T1000 (cell line): ENCODE measurements around the gene SPTB.

Source experiments
- DNase-seq: peaks from one replicate; lab custom pipeline; 2025; ENCODE audit warnings: mixed read lengths; lab: John Stamatoyannopoulos, UW

Gene SPTB

GRCh38 chr14:64850369-64851137 lies 29.2 kb downstream of the SPTB start:
- no peak for DNase-seq

GRCh38 chr14:64849940-64850339 lies 29.8 kb downstream of the SPTB start:
- no peak for DNase-seq

- DNase-seq: no peak
Observed at GRCh38 chr14:64848239-64848638, 31.5 kb downstream of the SPTB start.

GRCh38 chr14:64846319-64846718 lies 33.4 kb downstream of the SPTB start:
- no peak for DNase-seq

GRCh38 chr14:64845878-64846277 lies 33.8 kb downstream of the SPTB start:
- no peak for DNase-seq

GRCh38 chr14:64844969-64845536 lies 34.7 kb downstream of the SPTB start:
- no peak for DNase-seq

- DNase-seq: no peak
Observed at GRCh38 chr14:64844272-64844671, 35.4 kb downstream of the SPTB start.

- no peak for DNase-seq
Observed at GRCh38 chr14:64843548-64843947, 36.2 kb downstream of the SPTB start.

- DNase-seq: no peak
Observed at GRCh38 chr14:64841772-64842750, 37.6 kb downstream of the SPTB start.

- no peak for DNase-seq
Observed at GRCh38 chr14:64841121-64841651, 38.5 kb downstream of the SPTB start.

- no peak for DNase-seq
Observed at GRCh38 chr14:64838656-64839055, 41.1 kb downstream of the SPTB start.

- DNase-seq: no peak
Observed at GRCh38 chr14:64835431-64835830, 44.3 kb downstream of the SPTB start.

- DNase-seq: no peak
Observed at GRCh38 chr14:64834965-64835364, 44.7 kb downstream of the SPTB start.

GRCh38 chr14:64831419-64831818 lies 48.3 kb downstream of the SPTB start:
- no peak for DNase-seq

GRCh38 chr14:64830961-64831360 lies 48.7 kb downstream of the SPTB start:
- DNase-seq: no peak

GRCh38 chr14:64828071-64828470 lies 51.6 kb downstream of the SPTB start:
- no peak for DNase-seq

- DNase-seq: no peak
Observed at GRCh38 chr14:64826845-64827244, 52.9 kb downstream of the SPTB start.

- DNase-seq: no peak
Observed at GRCh38 chr14:64826333-64826732, 53.4 kb downstream of the SPTB start.

- DNase-seq: no peak
Observed at GRCh38 chr14:64825509-64825908, 54.2 kb downstream of the SPTB start.

- no peak for DNase-seq
Observed at GRCh38 chr14:64825006-64825405, 54.7 kb downstream of the SPTB start.

GRCh38 chr14:64824471-64824870 lies 55.2 kb downstream of the SPTB start:
- DNase-seq: no peak

- peak; percentile 18 for DNase-seq
Observed at GRCh38 chr14:64823305-64823861, 56.3 kb downstream of the SPTB start.
